HG03039 (cell line): Measurements from ENCODE around the gene SLC30A7.
"Not testable (repeated sequence)": the region's sequence is repeated elsewhere in the genome, so short reads cannot be mapped to it uniquely, and the experiment has no call there.

Experiments
- ATAC-seq: cut with Tn5 transposase; IDR thresholded peaks from one replicate; pipeline ENCODE4 v1.9.1; 2021; ENCODE audit warnings: mild to moderate bottlenecking, moderate library complexity; ENCODE audit not compliant: unreplicated experiment

The SLC30A7 gene, protein sequence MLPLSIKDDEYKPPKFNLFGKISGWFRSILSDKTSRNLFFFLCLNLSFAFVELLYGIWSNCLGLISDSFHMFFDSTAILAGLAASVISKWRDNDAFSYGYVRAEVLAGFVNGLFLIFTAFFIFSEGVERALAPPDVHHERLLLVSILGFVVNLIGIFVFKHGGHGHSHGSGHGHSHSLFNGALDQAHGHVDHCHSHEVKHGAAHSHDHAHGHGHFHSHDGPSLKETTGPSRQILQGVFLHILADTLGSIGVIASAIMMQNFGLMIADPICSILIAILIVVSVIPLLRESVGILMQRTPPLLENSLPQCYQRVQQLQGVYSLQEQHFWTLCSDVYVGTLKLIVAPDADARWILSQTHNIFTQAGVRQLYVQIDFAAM

DNA sequence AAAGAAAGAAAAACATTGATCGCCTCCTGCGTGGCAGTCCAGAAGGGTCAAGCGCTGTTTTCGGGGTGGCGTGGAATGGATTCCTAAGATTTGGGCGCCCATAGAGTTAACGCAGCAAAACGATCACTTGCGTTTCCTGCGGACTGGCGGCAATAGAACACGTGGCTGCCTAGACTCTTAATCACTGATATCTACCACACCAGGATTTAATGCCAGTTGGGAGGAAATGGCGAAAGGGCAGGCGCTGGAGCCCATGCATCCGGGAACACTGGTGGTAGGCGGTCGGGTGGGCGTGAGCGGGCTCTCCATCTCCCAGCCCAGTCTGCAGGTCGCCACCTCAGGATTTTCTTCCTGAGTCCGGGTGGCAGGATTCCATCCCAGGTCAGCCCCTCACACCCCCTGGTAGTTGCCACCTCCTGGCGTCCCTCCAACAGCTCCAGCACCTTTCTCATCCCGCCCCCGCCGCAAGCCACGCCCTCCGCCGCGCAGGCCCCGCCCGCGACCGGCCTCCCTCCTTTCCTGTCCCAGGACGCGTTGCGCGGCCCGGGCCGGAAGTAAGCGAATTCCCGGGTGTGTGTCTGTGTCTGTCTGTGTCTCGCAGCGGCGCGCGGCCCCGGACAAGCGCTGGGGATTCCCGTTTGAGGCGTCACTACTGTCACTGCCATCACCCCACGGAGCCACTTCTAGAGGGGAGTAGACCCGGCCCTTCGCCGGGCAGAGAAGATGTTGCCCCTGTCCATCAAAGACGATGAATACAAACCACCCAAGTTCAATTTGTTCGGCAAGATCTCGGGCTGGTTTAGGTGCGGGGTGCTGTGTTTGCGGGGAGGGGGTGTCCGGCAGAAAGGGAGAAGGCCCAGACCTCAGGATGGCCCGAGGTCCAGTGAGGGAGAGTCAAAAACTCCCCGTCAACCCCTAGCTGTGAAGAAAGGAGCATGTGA is at the start of gene SLC30A7:
Gene SLC30A7 (plus strand): TSS at position 551 of the 941 bp plus-strand sequence. CDS start 173 bp downstream, at position 724.
- peak; percentile 80 for ATAC-seq

DNA sequence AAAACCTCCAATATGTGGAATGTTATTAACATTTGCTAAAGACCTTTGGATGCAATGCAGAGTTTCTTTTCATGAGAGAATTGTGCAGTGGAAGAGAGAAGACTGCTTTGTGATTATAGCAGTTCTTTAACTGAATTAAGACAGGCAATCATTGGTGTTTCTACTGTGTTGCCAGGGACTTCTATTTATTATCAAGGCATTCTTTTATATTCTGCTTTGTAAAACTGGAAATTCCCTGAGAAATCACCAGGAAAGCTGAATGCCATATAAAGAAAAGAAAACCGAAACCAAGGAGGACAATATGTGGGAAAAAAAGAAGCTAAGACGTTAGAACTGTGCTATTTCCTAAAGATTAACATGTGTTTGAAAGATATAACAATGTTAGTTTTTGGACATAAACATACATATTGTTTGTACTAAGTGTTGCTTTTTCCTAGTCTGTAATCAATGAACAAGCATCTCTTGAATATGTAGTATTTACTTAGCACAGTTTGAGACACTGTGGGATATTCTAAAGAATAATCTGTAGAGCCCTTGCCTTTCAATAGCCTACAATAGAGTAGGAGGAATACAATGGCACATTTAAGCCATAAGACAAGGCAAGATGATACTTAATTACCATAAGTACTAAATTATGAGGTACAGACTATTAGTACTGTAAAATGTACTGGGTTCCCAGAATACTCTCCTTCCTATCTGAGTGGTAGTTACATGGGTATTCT is 48.4 kb upstream of the SLC30A7 start:
- no peak for ATAC-seq

GRCh38 chr1:100851726-100852125 is 44.2 kb upstream of the SLC30A7 start:
- ATAC-seq = no peak

DNA sequence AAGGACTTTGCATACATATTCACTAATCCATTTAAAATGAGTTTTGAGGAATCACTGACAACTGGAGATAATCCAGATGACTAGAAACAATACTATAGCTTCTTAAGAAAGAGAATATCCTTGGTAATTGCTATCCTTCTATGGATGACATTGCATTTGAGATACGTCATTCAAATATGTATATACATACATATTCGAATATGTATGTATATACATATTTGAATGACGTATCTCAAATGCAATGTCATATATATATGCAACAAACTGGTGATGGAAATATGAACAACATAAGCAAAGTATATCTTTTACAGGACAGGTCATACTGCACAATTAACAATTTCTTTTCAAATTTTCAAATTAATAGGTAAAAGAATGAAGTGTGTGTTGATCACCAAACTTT is 42.9 kb upstream of the SLC30A7 start:
- ATAC-seq = no peak

GRCh38 chr1:100855116-100855515 is 40.8 kb upstream of the SLC30A7 start:
- ATAC-seq = not testable (repeated sequence)

- no peak for ATAC-seq
Observed at GRCh38 chr1:100860397-100860991, 35.4 kb upstream of the SLC30A7 start.

DNA sequence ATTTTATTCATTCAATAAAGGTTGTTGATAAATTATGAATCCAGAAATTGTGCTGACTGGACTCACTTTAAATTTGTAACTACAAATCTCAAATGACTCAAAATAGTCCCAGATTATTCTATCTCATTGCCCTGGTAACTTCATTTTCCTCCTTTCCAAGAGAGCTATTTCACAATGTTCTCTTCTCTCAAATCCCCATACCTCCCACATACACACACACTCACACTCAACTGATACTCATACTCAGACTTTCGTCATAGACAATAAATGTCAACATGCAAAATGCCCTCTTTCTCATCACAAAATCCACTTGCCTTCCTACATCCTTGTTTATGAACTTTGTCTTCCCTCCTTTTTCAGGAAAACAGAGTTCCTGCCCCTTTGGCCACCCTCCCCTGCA is 34.5 kb upstream of the SLC30A7 start:
- no peak for ATAC-seq

GRCh38 chr1:100862591-100862990 is 33.3 kb upstream of the SLC30A7 start:
- no peak for ATAC-seq

GRCh38 chr1:100866041-100866900 is 29.6 kb upstream of the SLC30A7 start:
- peak; percentile 46 for ATAC-seq

GRCh38 chr1:100866901-100867206 is 29.0 kb upstream of the SLC30A7 start:
- no peak for ATAC-seq

DNA sequence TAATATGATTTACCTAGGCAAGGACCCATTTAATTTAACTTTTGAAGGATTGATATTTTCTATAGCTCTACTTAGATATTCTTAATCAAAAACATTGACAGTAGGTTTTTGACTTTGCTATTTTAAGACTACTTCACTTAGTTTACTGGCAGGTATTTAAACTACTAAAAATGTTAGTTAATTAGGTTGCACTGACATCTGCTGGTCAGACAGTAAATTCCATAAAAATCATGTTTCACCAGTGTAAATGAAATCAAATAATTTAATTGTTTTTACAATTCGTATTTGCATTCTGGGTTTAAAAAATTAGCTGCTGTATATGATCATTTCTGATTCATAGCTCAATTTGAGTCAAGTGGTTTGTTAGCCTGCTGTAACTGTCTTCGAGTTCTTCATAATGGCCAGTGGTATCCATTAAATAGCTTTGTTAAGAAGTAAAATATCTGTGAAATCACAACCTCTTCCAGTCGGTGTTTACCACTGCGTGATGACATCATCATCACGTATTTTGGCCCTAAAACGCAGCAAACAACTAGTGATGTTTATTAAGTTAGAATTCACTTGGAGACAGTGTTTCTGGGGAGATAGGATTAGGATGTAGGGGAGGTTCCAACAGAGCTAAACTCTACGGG is 27.4 kb upstream of the SLC30A7 start:
- no peak for ATAC-seq

- ATAC-seq = no peak
Observed at GRCh38 chr1:100869996-100870395, 25.9 kb upstream of the SLC30A7 start.

DNA sequence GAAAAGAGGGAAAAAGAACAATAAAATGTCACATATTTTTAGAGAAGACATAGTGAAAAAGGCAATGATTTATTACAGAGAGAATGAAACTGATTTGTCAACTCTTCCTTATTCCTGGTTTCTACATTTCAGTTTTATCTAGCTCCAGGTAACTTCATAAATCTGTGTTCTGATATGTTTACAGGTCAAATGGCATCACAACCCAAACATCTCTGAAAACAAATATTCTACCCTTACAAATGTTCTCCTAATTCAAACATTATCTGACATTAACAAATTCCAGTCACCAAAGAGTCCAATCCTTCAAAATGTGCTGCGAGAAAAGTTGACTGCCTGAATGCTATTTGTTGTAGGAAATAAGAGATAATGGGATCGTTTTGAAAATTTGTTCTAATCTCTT is 21.5 kb upstream of the SLC30A7 start:
- ATAC-seq = no peak

GRCh38 chr1:100875228-100875627 is 20.7 kb upstream of the SLC30A7 start:
- ATAC-seq = no peak

DNA sequence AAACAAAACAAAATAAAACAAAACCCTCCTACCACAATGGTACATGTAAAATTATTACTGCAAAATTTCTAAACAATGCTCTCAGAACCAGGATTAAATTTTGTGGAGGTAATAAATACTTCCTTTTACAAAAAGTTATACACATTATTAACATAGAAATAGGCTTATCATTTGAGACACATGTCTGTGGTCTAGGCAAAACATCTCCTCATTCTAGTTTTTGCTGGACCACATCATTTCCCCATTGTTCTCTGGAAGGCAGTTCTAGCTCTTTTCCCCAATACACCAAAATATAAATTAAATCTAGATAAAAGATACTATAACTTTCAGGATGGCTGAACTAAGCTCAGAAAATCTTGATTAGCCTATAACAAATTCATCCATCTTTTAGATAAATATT is 19.6 kb upstream of the SLC30A7 start:
- ATAC-seq = no peak

DNA sequence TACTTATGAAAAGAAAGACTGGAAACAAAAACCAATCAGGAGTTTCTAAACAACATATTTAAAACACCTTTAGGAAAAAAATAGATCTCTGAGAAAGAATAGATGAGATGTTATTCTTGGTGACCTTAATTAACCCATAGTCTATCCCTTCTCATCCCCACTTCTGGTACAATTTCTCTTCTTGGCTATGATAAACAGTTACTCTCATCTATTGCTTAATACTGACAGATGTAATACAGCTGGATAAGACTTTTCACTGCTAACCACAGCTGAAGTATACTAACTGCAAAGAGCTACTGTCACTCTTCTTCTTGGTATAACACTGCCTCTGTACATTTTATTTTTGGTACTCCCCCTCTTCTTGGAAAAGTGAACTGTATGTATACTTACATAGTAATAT is 16.5 kb upstream of the SLC30A7 start:
- ATAC-seq = no peak

DNA sequence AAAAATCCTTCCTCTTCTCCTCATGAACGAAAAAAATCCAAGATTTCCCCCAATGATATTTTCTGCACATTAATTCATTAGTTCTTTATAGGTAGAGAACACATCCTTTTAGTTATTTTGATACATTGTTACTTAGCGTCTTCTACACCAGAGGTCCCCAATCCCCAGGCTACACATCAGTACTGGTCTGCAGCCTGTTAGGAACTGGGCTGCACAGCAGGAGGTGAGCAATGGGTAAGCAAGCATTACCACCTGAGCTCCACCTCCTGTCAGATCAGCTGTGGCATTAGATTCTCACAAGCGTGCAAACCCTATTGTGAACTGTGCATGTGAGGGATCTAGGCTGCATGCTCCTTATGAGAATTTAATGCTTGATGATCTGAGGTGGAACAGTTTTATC is 14.2 kb upstream of the SLC30A7 start:
- ATAC-seq = no peak

DNA sequence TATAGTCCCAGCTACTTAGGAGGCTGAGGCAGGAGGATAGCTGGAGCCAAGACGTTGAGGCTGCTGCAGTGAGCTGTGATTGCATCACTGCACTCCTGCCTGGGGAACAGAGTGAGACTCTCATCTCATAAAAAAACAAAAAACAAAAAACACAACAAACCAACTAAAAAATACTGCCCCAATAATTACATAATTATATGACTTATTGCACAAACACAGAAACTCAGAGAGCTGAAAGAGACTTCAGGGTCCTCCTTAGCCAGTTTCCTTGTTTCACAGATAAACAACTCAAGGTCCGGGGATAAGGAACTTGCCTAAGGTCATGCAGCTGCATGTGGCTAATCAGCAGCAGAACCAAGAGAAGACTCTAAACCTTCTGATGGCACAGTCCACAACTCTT is 13.2 kb upstream of the SLC30A7 start:
- ATAC-seq = no peak

DNA sequence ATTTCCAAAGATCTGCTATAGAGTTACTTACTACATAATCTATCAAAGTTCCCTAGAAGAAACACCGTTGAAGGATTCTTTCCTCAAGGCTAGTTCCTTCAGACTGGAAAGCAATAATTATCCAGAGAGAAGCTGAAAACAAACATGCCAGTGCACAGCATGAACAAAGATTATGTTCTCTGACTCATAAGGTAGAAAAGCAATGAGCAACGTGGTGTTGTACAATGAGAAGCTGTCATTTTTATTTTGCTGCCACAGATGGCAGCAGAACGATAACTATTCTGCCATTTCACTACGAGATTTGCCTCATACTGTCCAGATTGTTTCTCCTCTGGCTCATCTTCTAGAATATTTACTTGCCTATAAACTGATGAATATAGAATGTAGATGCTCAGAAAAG is 11.9 kb upstream of the SLC30A7 start:
- no peak for ATAC-seq

GRCh38 chr1:100889007-100889406 is 6.9 kb upstream of the SLC30A7 start:
- not testable (repeated sequence) for ATAC-seq
